C4-2B (cell line): ENCODE measurements around the gene NXPH1.

ENCODE experiments used
- H3K27ac ChIP-seq: fragments of 450-650 bp; 2 replicates; pipeline ENCODE4 v1.5.1; 2017
- ZFX ChIP-seq: fragments of 450-650 bp; IDR thresholded peaks from 2 replicates; pipeline ENCODE4 v1.6.1; 2017
- TF ChIP-seq, protein P1 (sequence below): fragments of 450-650 bp; conservative IDR thresholded peaks from 2 replicates; pipeline ENCODE4 v1.5.1; 2017; ENCODE audit warnings: mild to moderate bottlenecking

The NXPH1 gene

DNA sequence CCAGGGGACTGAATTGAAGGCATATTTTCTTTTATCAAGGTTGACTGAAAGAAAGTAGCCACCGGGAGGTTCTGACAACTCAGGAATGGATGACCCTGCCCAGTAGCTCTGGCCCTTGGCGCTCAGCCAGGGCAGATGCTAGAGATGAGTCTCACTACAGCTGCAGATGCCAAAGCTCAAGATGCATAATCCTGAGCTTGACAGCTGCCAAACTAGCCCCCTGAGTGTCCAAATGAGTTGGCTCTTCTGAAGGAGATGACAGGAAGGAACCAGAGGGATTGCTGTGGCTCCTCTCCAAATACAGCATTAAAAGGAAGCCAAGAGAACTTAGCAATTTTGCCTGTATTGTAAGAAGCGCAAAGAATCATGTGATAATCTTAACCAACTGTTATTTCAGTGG, 78.4 kb downstream of the NXPH1 start:
- TF ChIP-seq ZFX: no peak
- TF ChIP-seq, protein P1, sequence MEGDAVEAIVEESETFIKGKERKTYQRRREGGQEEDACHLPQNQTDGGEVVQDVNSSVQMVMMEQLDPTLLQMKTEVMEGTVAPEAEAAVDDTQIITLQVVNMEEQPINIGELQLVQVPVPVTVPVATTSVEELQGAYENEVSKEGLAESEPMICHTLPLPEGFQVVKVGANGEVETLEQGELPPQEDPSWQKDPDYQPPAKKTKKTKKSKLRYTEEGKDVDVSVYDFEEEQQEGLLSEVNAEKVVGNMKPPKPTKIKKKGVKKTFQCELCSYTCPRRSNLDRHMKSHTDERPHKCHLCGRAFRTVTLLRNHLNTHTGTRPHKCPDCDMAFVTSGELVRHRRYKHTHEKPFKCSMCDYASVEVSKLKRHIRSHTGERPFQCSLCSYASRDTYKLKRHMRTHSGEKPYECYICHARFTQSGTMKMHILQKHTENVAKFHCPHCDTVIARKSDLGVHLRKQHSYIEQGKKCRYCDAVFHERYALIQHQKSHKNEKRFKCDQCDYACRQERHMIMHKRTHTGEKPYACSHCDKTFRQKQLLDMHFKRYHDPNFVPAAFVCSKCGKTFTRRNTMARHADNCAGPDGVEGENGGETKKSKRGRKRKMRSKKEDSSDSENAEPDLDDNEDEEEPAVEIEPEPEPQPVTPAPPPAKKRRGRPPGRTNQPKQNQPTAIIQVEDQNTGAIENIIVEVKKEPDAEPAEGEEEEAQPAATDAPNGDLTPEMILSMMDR: no peak
- H3K27ac ChIP-seq: no peak overlapping the region

DNA sequence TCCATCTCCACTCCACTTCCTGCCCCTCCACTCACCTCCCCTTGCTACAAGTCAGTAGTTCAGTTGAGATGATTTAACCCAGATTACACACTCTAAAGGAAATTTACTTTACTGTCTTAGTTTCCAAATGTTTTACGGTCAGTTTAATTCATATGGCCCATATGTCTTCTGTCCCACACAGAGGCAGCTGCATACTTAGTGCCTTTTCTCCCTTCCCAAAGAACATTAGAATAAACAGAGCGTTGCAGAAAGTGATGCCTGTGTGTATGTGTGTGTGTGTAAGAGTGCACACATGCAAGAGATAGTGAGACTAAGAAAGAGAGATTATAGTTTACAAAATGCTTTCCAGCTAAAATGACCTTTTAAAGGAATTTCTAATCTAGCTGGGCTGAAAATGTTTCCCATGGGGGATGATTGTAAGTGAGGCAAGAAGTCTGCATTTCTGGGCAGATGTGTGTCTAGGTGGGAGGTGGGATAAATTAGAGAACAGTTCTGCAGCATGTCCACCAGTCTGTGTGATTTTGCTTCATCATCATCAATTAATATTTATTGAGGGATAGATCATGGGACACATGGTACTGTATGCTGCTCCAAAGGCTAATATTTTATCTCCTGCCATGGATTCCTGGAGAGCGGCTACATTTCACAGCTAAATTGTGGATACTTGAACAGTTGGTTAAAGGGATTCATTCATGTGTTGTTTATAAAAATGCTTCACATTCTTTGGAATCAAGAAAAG, 81.5 kb downstream of the NXPH1 start:
- no peak overlapping the region for H3K27ac ChIP-seq
- no peak for TF ChIP-seq ZFX
- TF ChIP-seq, protein P1: no peak

DNA sequence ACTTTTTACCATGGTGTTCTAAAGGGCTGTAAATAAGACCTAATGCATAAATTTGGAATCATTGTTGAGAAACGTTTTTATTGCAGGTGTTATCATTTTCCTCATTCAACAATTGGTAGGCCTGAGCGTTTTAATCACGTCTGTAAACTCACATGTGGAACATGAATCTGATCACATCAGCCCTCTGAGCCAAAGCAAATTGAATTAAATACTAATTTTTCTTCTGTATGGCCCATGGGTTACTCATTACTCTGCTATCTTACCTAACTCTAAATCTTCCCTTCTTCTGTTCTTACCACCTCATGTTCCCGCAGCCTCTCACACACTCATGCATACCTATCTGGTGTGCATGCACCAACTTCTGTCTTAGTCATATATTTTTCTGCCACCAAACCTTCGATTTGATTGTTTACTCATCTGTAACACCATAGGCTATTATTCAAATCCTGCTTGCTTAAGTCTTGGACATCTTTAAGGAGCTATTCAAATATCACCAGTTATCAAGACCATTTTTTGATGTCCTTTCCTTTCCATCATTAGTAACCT, 82.3 kb downstream of the NXPH1 start:
- no peak for TF ChIP-seq ZFX
- TF ChIP-seq, protein P1: no peak
- no peak overlapping the region for H3K27ac ChIP-seq

DNA sequence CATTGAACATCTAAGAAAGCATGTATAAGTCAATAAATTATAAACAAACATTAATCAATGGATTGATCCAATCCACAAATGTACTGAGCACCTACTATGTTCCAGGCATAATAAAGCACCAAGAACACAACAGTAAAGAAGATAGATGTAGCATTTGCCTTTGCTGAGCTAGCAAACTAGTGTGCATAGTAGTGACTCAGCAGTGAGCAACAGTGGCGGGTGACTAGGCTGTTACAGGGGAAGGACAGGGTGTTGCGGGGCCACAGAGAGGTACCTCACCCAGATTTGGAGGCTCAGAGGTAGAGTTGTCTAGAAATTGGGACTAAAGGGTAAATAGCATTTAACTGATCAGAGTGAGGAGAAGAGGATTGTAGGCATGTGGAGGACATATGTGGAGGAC, 83.6 kb downstream of the NXPH1 start:
- TF ChIP-seq, protein P1: no peak
- no peak for TF ChIP-seq ZFX
- H3K27ac ChIP-seq: no peak overlapping the region

DNA sequence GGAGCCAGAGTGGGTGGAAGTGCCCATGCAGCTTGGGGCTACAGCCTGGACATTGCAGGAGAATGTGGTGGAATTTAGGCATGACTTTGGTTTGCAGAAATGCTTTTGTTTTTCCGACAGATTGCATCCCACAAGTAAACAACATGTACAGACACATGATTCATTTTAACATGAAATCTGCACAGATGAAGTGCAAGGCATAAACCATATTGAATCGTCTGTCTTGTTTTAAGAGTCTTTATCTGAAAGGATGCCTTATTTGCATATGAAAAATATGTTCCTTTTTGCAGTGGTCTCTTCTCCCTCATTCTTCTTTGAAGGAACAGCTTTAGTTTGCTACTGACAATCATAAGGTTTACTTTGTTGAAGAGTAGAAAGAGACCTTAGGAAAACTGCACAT, 94.9 kb downstream of the NXPH1 start:
- no peak for TF ChIP-seq ZFX
- TF ChIP-seq, protein P1: no peak
- H3K27ac ChIP-seq: no peak overlapping the region

DNA sequence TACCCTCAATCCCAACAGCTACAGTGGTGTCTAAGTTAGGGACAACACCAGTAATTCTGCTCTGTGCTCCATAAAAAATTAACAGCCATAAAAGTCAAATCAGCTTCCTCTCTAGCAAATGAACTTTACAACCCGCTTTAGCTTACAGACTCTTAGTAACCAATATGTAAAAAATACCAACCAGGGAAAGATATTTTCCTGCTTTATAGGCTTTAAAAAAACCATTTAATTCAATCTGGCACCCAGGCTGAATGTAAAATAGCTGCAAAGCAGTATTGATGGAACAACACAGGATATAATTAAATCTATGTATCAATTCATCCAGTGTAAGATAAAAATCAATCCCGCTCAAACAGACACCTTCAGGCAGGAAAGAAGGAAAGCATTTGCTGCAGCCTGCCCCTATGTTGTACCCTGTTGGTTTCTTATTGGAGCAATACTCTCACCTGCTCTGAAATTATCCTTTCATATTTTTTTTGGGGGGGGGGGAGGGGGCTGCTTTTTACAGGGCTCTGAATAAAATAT, 98.6 kb downstream of the NXPH1 start:
- H3K27ac ChIP-seq: no peak overlapping the region
- TF ChIP-seq ZFX: no peak
- TF ChIP-seq, protein P1: no peak

DNA sequence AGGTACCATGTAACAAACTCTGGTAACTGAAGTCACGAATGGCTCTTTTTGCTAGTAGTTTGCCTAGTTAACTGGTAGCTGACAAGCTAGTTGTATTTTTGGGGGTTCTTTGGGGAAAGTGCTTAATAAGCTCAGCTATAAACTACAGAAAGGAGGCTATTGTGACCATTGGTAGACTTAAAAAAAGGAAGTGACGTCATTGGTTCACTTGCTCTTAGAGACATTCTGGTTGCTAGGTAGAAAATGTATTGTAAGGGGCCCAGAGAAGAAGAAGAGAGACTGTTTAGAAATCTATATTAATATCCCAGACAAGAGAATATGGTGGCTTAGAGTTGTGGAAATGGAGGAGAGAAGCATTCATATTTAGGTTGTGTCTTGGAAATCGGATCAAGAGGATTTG, 103.0 kb downstream of the NXPH1 start:
- TF ChIP-seq, protein P1: no peak
- no peak for TF ChIP-seq ZFX
- no peak overlapping the region for H3K27ac ChIP-seq
